Measurements from ENCODE around the gene CNIH4. TPM values are rescaled to one million over a fixed set of nuclear protein-coding genes. Genes with fewer than 3 reads are reported as not detected.

Gene CNIH4
- total RNA-seq, 1 donor from 2014 or later: 70.3 TPM

- TF ChIP-seq CTCF (IDR thresholded peaks at IDR 0.05; ENCODE audit: insufficient read depth, low read length, severe bottlenecking): no peak
- FAIRE-seq (no peak), DNase-seq (ENCODE audit: low read depth) (no peak)
- Histone ChIP-seq H3K27me3 (ENCODE audit: control insufficient read depth, insufficient read depth, low read length) (no peaks in the 10 kb centered on the region), H3K4me3 (ENCODE audit: low read depth, low read length) (no peak overlapping the region), H3K36me3 (ENCODE audit: control insufficient read depth, insufficient read depth, low read length) (no peaks in the 10 kb centered on the region)
These were observed 30.7 kb upstream of the CNIH4 start for GRCh38 chr1:224325959-224326358.

- H3K36me3 ChIP-seq (ENCODE audit: control insufficient read depth, insufficient read depth, low read length): no peaks in the 10 kb centered on the region
- H3K4me3 ChIP-seq (ENCODE audit: low read depth, low read length): no peak overlapping the region
- no peak for DNase-seq (ENCODE audit: low read depth)
- H3K27me3 ChIP-seq (ENCODE audit: control insufficient read depth, insufficient read depth, low read length): no peaks in the 10 kb centered on the region
- TF ChIP-seq CTCF (IDR thresholded peaks at IDR 0.05; ENCODE audit: insufficient read depth, low read length, severe bottlenecking): no peak
- no peak for FAIRE-seq
These were observed 28.0 kb upstream of the CNIH4 start for GRCh38 chr1:224328644-224329043.

- DNase-seq (ENCODE audit: low read depth) (no peak), FAIRE-seq (no peak)
- no peaks in the 10 kb centered on the region for H3K36me3 ChIP-seq (ENCODE audit: control insufficient read depth, insufficient read depth, low read length)
- TF ChIP-seq CTCF (IDR thresholded peaks at IDR 0.05; ENCODE audit: insufficient read depth, low read length, severe bottlenecking): no peak
- H3K27me3 ChIP-seq (ENCODE audit: control insufficient read depth, insufficient read depth, low read length): no peaks in the 10 kb centered on the region
- peak overlapping the region; percentile 67 for H3K4me3 ChIP-seq (ENCODE audit: low read depth, low read length)
These were observed 27.2 kb upstream of the CNIH4 start for GRCh38 chr1:224329484-224329841.

GRCh38 chr1:224329842-224330753 is 26.6 kb upstream of the CNIH4 start, which contains the start of gene NVL:
Gene NVL, minus strand, starts transcription at chr1:224330172. Its CDS starts 45 bp downstream, at chr1:224330127.
- no peaks in the 10 kb centered on the region for H3K36me3 ChIP-seq (ENCODE audit: control insufficient read depth, insufficient read depth, low read length)
- no peak for FAIRE-seq
- peak; percentile 80 for DNase-seq (ENCODE audit: low read depth)
- no peaks in the 10 kb centered on the region for H3K27me3 ChIP-seq (ENCODE audit: control insufficient read depth, insufficient read depth, low read length)
- no peak for TF ChIP-seq CTCF (IDR thresholded peaks at IDR 0.05; ENCODE audit: insufficient read depth, low read length, severe bottlenecking)
- H3K4me3 ChIP-seq (ENCODE audit: low read depth, low read length): peak within 1 kb of the TSS; percentile 67

- Histone ChIP-seq H3K27me3 (ENCODE audit: control insufficient read depth, insufficient read depth, low read length) (no peaks in the 10 kb centered on the region), H3K36me3 (ENCODE audit: control insufficient read depth, insufficient read depth, low read length) (no peaks in the 10 kb centered on the region), H3K4me3 (ENCODE audit: low read depth, low read length) (no peak overlapping the region)
- TF ChIP-seq CTCF (IDR thresholded peaks at IDR 0.05; ENCODE audit: insufficient read depth, low read length, severe bottlenecking): no peak
- FAIRE-seq (no peak), DNase-seq (ENCODE audit: low read depth) (no peak)
These were observed 25.4 kb upstream of the CNIH4 start for GRCh38 chr1:224331326-224331725.
